ENCODE measurements around the gene FBLN2.

DNA sequence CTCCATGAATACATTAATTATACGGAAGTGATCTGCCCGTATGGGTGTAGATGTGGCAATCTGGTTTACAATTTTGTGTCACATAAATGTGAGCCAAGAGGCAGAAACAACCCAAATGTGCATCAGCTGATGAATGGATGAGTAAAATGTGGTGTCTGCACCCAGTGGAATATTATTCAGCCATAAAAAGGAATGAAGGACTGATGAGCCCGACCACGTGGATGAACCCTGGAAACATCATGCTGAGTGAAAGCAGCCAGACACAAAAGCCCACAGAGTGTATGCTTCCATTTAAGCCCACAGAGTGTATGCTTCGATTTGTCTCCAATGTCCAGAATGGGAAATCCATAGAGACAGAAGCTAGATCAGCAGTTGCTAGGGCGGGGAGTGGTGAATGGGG is 27.6 kb upstream of the FBLN2 start:
- TF ChIP-seq, protein P1, sequence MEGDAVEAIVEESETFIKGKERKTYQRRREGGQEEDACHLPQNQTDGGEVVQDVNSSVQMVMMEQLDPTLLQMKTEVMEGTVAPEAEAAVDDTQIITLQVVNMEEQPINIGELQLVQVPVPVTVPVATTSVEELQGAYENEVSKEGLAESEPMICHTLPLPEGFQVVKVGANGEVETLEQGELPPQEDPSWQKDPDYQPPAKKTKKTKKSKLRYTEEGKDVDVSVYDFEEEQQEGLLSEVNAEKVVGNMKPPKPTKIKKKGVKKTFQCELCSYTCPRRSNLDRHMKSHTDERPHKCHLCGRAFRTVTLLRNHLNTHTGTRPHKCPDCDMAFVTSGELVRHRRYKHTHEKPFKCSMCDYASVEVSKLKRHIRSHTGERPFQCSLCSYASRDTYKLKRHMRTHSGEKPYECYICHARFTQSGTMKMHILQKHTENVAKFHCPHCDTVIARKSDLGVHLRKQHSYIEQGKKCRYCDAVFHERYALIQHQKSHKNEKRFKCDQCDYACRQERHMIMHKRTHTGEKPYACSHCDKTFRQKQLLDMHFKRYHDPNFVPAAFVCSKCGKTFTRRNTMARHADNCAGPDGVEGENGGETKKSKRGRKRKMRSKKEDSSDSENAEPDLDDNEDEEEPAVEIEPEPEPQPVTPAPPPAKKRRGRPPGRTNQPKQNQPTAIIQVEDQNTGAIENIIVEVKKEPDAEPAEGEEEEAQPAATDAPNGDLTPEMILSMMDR (IDR thresholded peaks at IDR 0.05) = no peak
- no peak for TF ChIP-seq POLR2A (IDR thresholded peaks at IDR 0.05)

Data from Peyer's patch (tissue), 4 donors.